ENCODE measurements around the gene BEND3. TPM values are rescaled to one million over a fixed set of nuclear protein-coding genes. Genes with fewer than 3 reads are reported as not detected.

BEND3 gene
- total and polyA plus RNA-seq, 7 donors, result 0.60 to 2.8 (median 1.1) TPM

DNA sequence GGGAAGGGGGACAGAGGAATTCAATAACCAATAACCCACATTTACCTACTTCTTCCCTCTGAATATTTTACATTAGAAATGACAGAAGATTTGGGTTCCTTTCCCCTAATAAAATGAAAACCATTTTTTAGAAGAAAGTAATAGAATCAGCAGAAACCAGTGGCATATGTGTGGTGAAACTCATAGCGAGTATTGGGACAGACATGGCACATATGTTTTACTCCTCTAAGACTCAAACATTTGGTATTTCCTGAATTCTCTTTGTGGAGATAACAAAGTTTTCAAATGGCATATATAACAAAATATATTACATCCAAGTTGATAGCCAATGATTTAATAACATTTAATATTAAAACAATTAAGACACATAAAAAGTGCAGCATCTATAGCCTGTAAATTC is 12.9 kb upstream of the BEND3 start:
- intact Hi-C loops (cut with DNase I), result no loop called here
- H3K9me3 ChIP-seq, result no peaks in the 10 kb centered on the region
- H3K4me3 ChIP-seq, result no peak overlapping the region
- H3K27ac ChIP-seq, result no peak overlapping the region
- H3K27me3 ChIP-seq, result no peaks in the 10 kb centered on the region
- no peaks in the 10 kb centered on the region for H3K4me1 ChIP-seq
- TF ChIP-seq POLR2A (IDR thresholded peaks at IDR 0.05) (no peak), EP300 (IDR thresholded peaks at IDR 0.05) (no peak), POLR2AphosphoS5 (IDR thresholded peaks at IDR 0.05) (no peak)
- TF ChIP-seq, protein P1, sequence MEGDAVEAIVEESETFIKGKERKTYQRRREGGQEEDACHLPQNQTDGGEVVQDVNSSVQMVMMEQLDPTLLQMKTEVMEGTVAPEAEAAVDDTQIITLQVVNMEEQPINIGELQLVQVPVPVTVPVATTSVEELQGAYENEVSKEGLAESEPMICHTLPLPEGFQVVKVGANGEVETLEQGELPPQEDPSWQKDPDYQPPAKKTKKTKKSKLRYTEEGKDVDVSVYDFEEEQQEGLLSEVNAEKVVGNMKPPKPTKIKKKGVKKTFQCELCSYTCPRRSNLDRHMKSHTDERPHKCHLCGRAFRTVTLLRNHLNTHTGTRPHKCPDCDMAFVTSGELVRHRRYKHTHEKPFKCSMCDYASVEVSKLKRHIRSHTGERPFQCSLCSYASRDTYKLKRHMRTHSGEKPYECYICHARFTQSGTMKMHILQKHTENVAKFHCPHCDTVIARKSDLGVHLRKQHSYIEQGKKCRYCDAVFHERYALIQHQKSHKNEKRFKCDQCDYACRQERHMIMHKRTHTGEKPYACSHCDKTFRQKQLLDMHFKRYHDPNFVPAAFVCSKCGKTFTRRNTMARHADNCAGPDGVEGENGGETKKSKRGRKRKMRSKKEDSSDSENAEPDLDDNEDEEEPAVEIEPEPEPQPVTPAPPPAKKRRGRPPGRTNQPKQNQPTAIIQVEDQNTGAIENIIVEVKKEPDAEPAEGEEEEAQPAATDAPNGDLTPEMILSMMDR (IDR thresholded peaks at IDR 0.05), result no peak
- no peaks in the 10 kb centered on the region for H3K36me3 ChIP-seq
- WGBS, 2 donors, result 91 to 94% methylated on average over 1 of the region's 1 CpG
- no peak for DNase-seq

DNA sequence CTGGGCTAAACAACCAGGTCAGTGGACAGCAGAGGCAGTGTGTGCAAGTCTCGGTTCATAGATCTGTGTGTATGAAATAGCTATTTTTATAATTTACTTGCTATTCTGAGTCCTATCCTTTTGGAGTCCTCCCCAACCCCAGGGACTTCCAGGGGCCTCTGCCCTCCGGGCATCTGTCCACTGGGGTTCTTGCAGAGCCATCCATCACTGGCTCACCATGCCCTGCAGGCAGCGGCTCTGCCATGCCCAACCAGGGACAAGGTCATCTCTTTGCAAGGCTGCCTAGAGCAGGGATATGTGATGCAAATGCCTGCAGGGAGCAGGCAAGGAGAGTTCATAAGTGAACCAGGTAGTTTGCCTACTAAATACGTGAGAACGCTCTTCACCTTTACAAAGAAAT is 10.5 kb upstream of the BEND3 start:
- Histone ChIP-seq H3K27me3 (no peaks in the 10 kb centered on the region), H3K9me3 (no peaks in the 10 kb centered on the region), H3K36me3 (no peaks in the 10 kb centered on the region), H3K4me1 (no peaks in the 10 kb centered on the region), H3K27ac (no peak overlapping the region), H3K4me3 (no peak overlapping the region)
- intact Hi-C loops (cut with DNase I), result no loop called here
- DNase-seq, result no peak
- 94 to 97% methylated on average over 5 of the region's 5 CpGs for WGBS, 2 donors
- TF ChIP-seq, protein P1 (IDR thresholded peaks at IDR 0.05), result no peak
- TF ChIP-seq POLR2AphosphoS5 (IDR thresholded peaks at IDR 0.05) (no peak), POLR2A (IDR thresholded peaks at IDR 0.05) (no peak), EP300 (IDR thresholded peaks at IDR 0.05) (no peak)

DNA sequence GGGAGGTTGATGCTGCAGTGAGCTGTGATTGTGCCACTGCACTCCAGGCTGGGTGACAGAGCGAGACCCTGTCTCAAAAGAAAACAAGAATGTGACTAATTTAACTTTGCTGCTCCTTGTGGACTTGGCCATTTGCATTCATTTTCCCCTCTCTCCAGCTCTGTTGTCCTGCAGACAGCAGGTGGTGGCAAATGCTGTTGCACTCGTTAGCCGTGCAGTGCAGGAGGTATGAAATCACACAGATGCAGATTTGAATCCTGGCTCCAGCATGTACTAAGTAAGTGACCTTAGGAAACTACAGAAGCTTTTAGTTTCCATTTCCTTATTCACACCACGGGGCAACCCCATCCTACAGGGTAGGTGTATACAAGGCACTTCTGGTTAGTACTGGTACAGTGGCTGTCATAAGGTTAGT is 9.6 kb upstream of the BEND3 start:
- TF ChIP-seq EP300 (IDR thresholded peaks at IDR 0.05) (no peak), POLR2AphosphoS5 (IDR thresholded peaks at IDR 0.05) (no peak), POLR2A (IDR thresholded peaks at IDR 0.05) (no peak)
- TF ChIP-seq, protein P1 (IDR thresholded peaks at IDR 0.05), result no peak
- 29 to 45% methylated on average over 4 of the region's 4 CpGs for WGBS, 2 donors
- intact Hi-C loops (cut with DNase I), result no loop called here

DNA sequence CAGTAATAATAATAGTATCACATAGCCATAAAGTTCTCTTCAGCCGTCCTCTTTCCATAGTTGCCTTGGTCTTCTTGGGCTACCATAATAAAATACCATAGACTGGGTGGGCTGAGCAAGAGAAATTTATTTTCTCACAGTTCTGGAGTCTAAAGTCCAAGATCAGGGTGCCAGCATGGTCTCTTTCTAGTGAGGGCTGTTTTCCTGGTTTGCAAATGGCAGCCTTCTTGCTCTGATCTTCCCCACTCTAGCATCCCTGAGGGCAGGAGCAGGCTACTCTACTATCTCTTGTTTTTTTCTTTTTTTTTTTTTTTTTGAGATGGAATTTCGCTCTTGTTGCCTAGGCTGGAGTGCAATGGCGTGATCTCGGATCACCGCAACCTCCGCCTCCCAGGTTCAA is 8.2 kb upstream of the BEND3 start:
- WGBS, 2 donors, result 89 to 92% methylated on average over 6 of the region's 6 CpGs
- DNase-seq, result no peak
- Histone ChIP-seq H3K36me3 (no peaks in the 10 kb centered on the region), H3K4me3 (no peak overlapping the region), H3K4me1 (no peaks in the 10 kb centered on the region), H3K27me3 (peaks cover 0 to 5% (median 0%) of the 10 kb centered on the region in 3 donors), H3K27ac (no peak overlapping the region), H3K9me3 (no peaks in the 10 kb centered on the region)
- intact Hi-C loops (cut with DNase I), result no loop called here
- TF ChIP-seq POLR2A (IDR thresholded peaks at IDR 0.05), result no peak
- no peak for TF ChIP-seq EP300 (IDR thresholded peaks at IDR 0.05)
- no peak for TF ChIP-seq POLR2AphosphoS5 (IDR thresholded peaks at IDR 0.05)
- TF ChIP-seq, protein P1 (IDR thresholded peaks at IDR 0.05), result no peak

More for the DNA sequence above, 9.6 kb upstream of the BEND3 start:
- Histone ChIP-seq H3K27me3 (no peaks in the 10 kb centered on the region), H3K4me1 (no peaks in the 10 kb centered on the region), H3K9me3 (no peaks in the 10 kb centered on the region), H3K27ac (no peak overlapping the region), H3K36me3 (no peaks in the 10 kb centered on the region), H3K4me3 (no peak overlapping the region)
- DNase-seq, result no peak

DNA sequence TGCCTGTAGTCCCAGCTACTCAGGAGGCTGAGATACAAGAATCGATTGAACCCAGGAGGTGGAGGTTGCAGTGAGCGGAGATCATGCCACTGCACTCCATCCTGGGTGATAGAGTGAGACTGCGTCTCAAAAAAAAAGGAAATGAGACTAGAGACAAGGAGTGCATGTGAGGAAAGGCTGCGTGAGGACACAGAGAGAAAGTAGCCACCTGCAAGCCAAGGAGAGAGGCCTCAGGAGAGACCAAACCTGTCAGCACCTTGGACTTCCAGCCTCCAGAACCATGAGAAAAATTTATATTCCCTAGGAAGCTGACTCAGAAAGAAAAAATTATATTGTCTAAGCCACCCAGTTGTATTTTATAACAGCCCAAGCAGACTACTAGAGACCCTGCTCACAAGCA is 7.4 kb upstream of the BEND3 start:
- H3K4me1 ChIP-seq, result no peaks in the 10 kb centered on the region
- DNase-seq, result no peak
- H3K36me3 ChIP-seq, result no peaks in the 10 kb centered on the region
- intact Hi-C loops (cut with DNase I), result no loop called here
- TF ChIP-seq EP300 (IDR thresholded peaks at IDR 0.05) (no peak), POLR2A (IDR thresholded peaks at IDR 0.05) (no peak), POLR2AphosphoS5 (IDR thresholded peaks at IDR 0.05) (no peak)
- TF ChIP-seq, protein P1 (IDR thresholded peaks at IDR 0.05), result no peak
- 69 to 97% methylated on average over 4 of the region's 4 CpGs for WGBS, 2 donors
- no peak overlapping the region for H3K4me3 ChIP-seq
- no peak overlapping the region for H3K27ac ChIP-seq
- no peaks in the 10 kb centered on the region for H3K9me3 ChIP-seq
- H3K27me3 ChIP-seq, result peaks cover 0 to 13% (median 0%) of the 10 kb centered on the region in 3 donors

Measured in sigmoid colon (tissue), 7 donors.